Measurements from ENCODE around the gene STRBP. TPM values are rescaled to one million over a fixed set of nuclear protein-coding genes. Genes with fewer than 3 reads are reported as not detected.

Gene STRBP
- total RNA-seq, 1 experiment from 2014 or later, result 39.9 TPM

GRCh38 chr9:123131258-123131657 is 137.1 kb downstream of the STRBP start:
- DNase-seq, result no peak
- ChIA-PET POLR2A (ENCODE audit: unreplicated experiment) (no interaction called here), CTCF (no interaction called here)

GRCh38 chr9:123129423-123129822 is 139.0 kb downstream of the STRBP start:
- Histone ChIP-seq H3K4me3 (no peak overlapping the region), H2AFZ (no peak overlapping the region), H3K27ac (no peak overlapping the region), H3K9me3 (ENCODE audit: insufficient read depth, low read depth) (no peaks in the 10 kb centered on the region), H3K4me1 (replicated peaks; ENCODE audit: insufficient read depth) (no peaks in the 10 kb centered on the region), H3K36me3 (ENCODE audit: low read depth) (no peaks in the 10 kb centered on the region), H3K4me2 (no peak overlapping the region), H3K27me3 (ENCODE audit: insufficient read depth, low read depth) (no peaks in the 10 kb centered on the region), H4K20me1 (ENCODE audit: insufficient read depth) (no peaks in the 10 kb centered on the region), H3K79me2 (ENCODE audit: low read depth) (no peaks in the 10 kb centered on the region), H3K9me2 (ENCODE audit: insufficient read depth) (no peaks in the 10 kb centered on the region), H3F3A (ENCODE audit: insufficient read depth, low read depth) (no peaks in the 10 kb centered on the region)
- ChIA-PET CTCF (interaction anchor here (1.1 kb wide), 1 partner anchor 220 kb away, joined by 3 read pairs; no protein-coding TSS in a partner anchor), POLR2A (ENCODE audit: unreplicated experiment) (no interaction called here)
- TF ChIP-seq EZH2 (IDR thresholded peaks at IDR 0.05; ENCODE audit: low read depth) (no peak), CTCF (conservative IDR thresholded peaks at IDR 0.05) (no peak)
- intact Hi-C loops (cut with micrococcal nuclease; ENCODE audit: unreplicated experiment), result no loop called here
- no peak for DNase-seq
- BruUV-seq (replicated peaks), result no TSS peak

More at GRCh38 chr9:123131258-123131657, 137.1 kb downstream of the STRBP start:
- no peaks in the 10 kb centered on the region for H3K36me3 ChIP-seq (ENCODE audit: low read depth)
- no peak for TF ChIP-seq CTCF (conservative IDR thresholded peaks at IDR 0.05)
- no peaks in the 10 kb centered on the region for H3K9me3 ChIP-seq (ENCODE audit: insufficient read depth, low read depth)
- intact Hi-C loops (cut with micrococcal nuclease; ENCODE audit: unreplicated experiment), result no loop called here
- H3K27me3 ChIP-seq (ENCODE audit: insufficient read depth, low read depth), result no peaks in the 10 kb centered on the region
- no peaks in the 10 kb centered on the region for H3K4me1 ChIP-seq (replicated peaks; ENCODE audit: insufficient read depth)
- H3K9me2 ChIP-seq (ENCODE audit: insufficient read depth), result no peaks in the 10 kb centered on the region
- no peak overlapping the region for H2AFZ ChIP-seq
- H3K4me3 ChIP-seq, result no peak overlapping the region
- no TSS peak for BruUV-seq (replicated peaks)
- no peak overlapping the region for H3K4me2 ChIP-seq
- no peaks in the 10 kb centered on the region for H3F3A ChIP-seq (ENCODE audit: insufficient read depth, low read depth)
- H3K27ac ChIP-seq, result no peak overlapping the region
- H3K79me2 ChIP-seq (ENCODE audit: low read depth), result no peaks in the 10 kb centered on the region
- no peaks in the 10 kb centered on the region for H4K20me1 ChIP-seq (ENCODE audit: insufficient read depth)

- no peak for DNase-seq
- H3K36me3 ChIP-seq (ENCODE audit: low read depth), result no peaks in the 10 kb centered on the region
- BruUV-seq (replicated peaks), result no TSS peak
- H3K4me2 ChIP-seq, result no peak overlapping the region
- H3K4me1 ChIP-seq (replicated peaks; ENCODE audit: insufficient read depth), result no peaks in the 10 kb centered on the region
- H3F3A ChIP-seq (ENCODE audit: insufficient read depth, low read depth), result no peaks in the 10 kb centered on the region
- no peak overlapping the region for H3K4me3 ChIP-seq
- no peaks in the 10 kb centered on the region for H3K27me3 ChIP-seq (ENCODE audit: insufficient read depth, low read depth)
- no peak for TF ChIP-seq EZH2 (IDR thresholded peaks at IDR 0.05; ENCODE audit: low read depth)
- TF ChIP-seq CTCF (conservative IDR thresholded peaks at IDR 0.05), result no peak
- no peak overlapping the region for H2AFZ ChIP-seq
- no peak overlapping the region for H3K27ac ChIP-seq
- H3K9me3 ChIP-seq (ENCODE audit: insufficient read depth, low read depth), result no peaks in the 10 kb centered on the region
- no peaks in the 10 kb centered on the region for H3K9me2 ChIP-seq (ENCODE audit: insufficient read depth)
- no peaks in the 10 kb centered on the region for H3K79me2 ChIP-seq (ENCODE audit: low read depth)
- intact Hi-C loops (cut with micrococcal nuclease; ENCODE audit: unreplicated experiment), result no loop called here
- POLR2A ChIA-PET (ENCODE audit: unreplicated experiment), result no interaction called here
- no peaks in the 10 kb centered on the region for H4K20me1 ChIP-seq (ENCODE audit: insufficient read depth)
- CTCF ChIA-PET, result interaction anchor here (1.1 kb wide), 1 partner anchor 221 kb away, joined by 3 read pairs; no protein-coding TSS in a partner anchor
Measured at GRCh38 chr9:123128591-123128990, 139.8 kb downstream of the STRBP start.

All from PC-9 (cell line).